GM10248 (cell line): ENCODE results near the gene SFMBT1.

Experiments
- CTCF ChIA-PET: fragments of 300-600 bp; sonication (Branson Sonifier 250); formaldehyde crosslinking; extraction: SDS; loops from one replicate; lab custom pipeline; 2021; ENCODE audit warnings: antibody characterized with exemption; lab: Yijun Ruan, JAX
- POLR2A ChIA-PET: fragments of 350-650 bp; sonication (Branson Sonifier 250); formaldehyde crosslinking; extraction: SDS; loops from one replicate; lab custom pipeline; 2020; ENCODE audit warnings: antibody characterized with exemption; lab: Yijun Ruan, JAX
- DNase-seq: peaks from one replicate; pipeline ENCODE4 v3.0.0; 2012; ENCODE audit errors: extremely low spot score
- TF ChIP-seq, protein P1 (sequence below): IDR thresholded peaks from 2 replicates; pipeline ENCODE4 v1.5.1; 2012; ENCODE audit warnings: mild to moderate bottlenecking, low read depth; ENCODE audit errors: extremely low read depth, missing control alignments, control extremely low read depth

SFMBT1 gene

DNA sequence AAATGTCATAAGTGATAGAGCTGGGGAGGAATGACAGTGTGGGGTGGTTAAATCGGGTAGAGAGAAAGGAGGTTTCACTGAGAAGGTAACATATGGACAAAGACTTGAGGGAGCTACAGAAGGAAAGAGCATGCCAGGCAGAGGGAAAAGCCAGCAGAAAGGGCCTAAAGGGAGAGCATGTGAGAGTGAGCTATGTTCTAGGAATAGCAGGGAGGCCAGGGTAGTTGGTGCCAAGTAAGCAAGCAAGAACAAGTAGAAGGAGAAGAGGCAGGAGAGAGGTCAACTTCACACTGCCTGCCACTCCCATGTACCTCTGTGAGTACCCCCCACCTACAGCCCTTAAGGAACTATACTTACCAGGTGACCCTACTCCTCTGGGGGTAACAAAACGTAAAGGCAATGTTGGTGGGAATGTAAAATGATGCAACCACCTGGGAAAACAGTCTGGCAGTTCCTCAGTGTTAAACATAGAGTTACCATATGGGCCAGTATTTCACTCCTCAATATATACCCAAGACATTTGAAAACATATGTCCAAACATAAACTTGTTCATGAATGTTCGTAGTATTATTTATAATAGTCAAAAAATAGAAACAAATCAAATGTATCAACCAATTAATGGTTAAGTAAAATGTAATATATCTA lies 67.6 kb downstream of the SFMBT1 start:
- DNase-seq, result no peak
- ChIA-PET CTCF (interaction anchor here (0.9 to 2.2 kb wide), 4 partner anchors 9 to 179 kb away, joined by 3 to 10 read pairs (median 4); no protein-coding TSS in a partner anchor), POLR2A (no interaction called here)
- TF ChIP-seq, protein P1, sequence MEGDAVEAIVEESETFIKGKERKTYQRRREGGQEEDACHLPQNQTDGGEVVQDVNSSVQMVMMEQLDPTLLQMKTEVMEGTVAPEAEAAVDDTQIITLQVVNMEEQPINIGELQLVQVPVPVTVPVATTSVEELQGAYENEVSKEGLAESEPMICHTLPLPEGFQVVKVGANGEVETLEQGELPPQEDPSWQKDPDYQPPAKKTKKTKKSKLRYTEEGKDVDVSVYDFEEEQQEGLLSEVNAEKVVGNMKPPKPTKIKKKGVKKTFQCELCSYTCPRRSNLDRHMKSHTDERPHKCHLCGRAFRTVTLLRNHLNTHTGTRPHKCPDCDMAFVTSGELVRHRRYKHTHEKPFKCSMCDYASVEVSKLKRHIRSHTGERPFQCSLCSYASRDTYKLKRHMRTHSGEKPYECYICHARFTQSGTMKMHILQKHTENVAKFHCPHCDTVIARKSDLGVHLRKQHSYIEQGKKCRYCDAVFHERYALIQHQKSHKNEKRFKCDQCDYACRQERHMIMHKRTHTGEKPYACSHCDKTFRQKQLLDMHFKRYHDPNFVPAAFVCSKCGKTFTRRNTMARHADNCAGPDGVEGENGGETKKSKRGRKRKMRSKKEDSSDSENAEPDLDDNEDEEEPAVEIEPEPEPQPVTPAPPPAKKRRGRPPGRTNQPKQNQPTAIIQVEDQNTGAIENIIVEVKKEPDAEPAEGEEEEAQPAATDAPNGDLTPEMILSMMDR, result no peak

DNA sequence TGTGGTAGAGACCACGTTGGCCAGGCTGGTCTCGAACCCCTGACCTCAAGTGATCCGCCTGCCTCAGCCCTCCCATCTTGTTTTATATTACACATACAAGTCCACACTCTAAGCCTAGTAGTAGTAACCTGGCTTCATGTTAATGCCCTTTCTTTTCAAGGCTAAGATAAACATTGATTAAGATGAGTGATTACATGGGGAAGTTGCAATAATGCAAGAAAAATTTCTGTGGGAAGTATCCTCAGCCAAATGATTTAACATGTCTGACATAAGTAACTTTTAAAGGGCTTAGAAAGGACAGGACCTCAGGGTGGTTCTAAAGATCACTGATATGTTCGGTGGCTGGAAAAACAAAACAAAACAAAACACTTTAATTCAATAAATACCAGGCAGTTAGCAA lies 72.1 kb downstream of the SFMBT1 start:
- DNase-seq, result no peak
- TF ChIP-seq, protein P1, result no peak
- CTCF ChIA-PET, result interaction anchor here (0.9 kb wide), 1 partner anchor 9 kb away, joined by 3 read pairs; no protein-coding TSS in a partner anchor
- POLR2A ChIA-PET, result no interaction called here

DNA sequence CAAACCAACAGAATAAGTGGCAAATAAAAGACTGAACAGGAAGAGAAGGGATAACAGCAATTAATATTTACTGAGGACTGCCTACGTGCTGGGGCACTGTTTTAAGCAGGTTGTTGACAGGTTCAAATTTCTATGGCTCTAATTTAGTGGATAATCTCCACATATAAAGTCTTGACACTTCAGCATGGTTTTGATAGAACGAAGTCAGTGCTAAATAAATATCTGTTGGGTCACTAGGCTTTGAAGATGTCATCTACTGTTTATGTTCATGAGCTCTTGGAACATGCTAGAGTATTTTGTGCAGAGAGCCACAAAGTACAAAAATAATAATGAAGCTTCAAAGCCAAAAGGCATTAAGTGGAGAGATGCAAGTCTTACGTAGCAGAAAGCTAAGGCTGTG lies 74.0 kb downstream of the SFMBT1 start:
- TF ChIP-seq, protein P1, result no peak
- ChIA-PET POLR2A (no interaction called here), CTCF (no interaction called here)
- DNase-seq, result no peak

DNA sequence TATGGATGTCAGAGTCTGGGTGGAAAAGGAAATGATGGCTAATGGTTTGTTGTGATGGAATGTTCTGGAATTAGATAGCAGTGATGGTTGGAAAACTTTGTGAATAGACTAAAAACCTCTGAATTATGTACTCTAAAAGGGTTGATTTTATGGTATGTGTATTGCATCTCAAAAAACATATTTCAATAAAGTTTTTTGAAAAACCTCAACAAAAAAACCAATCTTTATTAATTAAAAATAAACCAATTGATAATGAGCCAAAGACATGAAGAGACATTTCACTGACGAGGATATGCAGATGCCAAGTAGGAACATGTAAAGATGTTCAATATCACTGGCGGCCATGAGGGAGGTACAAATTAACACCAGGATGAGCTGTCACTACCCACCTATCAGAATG lies 78.5 kb downstream of the SFMBT1 start:
- TF ChIP-seq, protein P1, result no peak
- no peak for DNase-seq
- POLR2A ChIA-PET, result no interaction called here
- CTCF ChIA-PET, result interaction anchor here (0.8 to 1.6 kb wide), 4 partner anchors 12 to 32 kb away, joined by 3 read pairs; no protein-coding TSS in a partner anchor

DNA sequence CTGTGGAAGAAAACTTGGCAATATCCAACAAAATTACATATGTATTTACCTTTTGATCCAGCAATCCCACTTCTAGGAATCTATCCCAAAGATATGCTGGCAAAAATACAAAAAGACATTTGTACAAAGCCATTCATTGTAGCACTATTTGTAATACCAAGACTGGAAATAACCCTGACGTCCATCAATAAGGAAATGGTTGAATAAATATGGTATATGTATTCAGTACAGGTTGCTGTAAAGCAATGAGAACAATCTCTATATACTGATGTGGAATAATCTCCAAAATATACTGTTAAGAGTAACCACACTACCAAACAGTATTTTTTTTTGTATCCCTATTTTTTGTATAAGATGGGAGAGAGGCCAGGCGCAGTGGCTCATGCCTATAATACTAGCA lies 83.7 kb downstream of the SFMBT1 start:
- DNase-seq, result no peak
- POLR2A ChIA-PET, result no interaction called here
- TF ChIP-seq, protein P1, result no peak
- CTCF ChIA-PET, result no interaction called here

DNA sequence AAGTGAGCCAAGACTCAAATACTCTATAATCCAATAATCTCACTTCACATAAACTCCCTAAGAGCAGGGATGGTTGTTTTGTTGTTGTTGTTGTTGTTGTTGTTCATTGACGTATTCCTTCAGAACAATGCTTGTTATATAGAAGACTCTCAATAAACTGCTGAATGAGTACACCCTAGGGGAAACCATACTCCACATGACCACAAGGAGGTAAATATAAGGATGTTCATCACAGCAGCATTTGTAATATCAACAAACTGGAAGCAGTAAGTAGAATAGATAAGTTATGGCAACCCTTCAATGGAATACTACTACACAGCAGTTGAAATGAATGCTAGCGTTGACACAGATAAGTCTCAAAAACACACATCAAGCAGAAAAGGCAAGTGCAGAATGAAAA lies 86.1 kb downstream of the SFMBT1 start:
- CTCF ChIA-PET, result no interaction called here
- DNase-seq, result no peak
- POLR2A ChIA-PET, result no interaction called here

More for the DNA sequence above, 86.1 kb downstream of the SFMBT1 start:
- TF ChIP-seq, protein P1, result no peak
